Measurements from ENCODE around the gene CFAP69.
A peak's percentile ranks its signal among the peaks of the same experiment; 100 is the strongest.

Gene CFAP69

GRCh38 chr7:90266808-90267207 lies 21.8 kb downstream of the CFAP69 start:
- Histone ChIP-seq H3K4me3 (ENCODE audit: low read length) (no peak overlapping the region), H3K27me3 (ENCODE audit: insufficient read depth, low read length) (no peaks in the 10 kb centered on the region), H3K36me3 (ENCODE audit: insufficient read depth, low read length) (no peaks in the 10 kb centered on the region), H2AFZ (ENCODE audit: low read depth, low read length) (no peak overlapping the region), H3K4me1 (ENCODE audit: insufficient read depth, low read length) (no peaks in the 10 kb centered on the region), H3K9me3 (ENCODE audit: low read length) (no peaks in the 10 kb centered on the region)

DNA sequence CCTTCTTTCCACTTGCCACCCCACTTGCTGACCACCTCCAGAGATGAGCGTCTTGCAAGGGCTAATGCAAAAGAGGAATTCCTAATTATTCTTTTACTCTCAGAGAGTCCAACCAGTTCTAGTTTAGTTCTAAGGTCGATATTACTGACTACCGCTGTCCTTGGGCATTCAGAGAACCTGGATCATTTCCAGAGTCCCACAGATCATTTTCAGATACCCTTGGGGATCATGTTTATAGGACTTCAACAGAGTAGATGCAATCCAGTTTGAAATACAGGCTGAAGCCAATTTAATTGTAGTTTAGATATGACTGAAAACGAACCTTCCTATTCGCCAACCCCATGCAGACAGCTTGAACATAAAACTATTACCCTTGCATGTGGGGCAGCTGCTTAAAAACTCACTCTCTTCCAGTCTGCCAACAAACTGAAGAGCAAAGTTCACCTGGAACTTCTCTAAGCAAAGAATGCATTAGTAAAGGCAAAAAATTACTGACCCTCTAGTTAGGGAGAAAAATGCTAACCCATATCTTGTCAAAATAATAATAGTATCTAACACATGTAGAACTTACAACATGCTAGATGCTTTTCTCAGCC lies 22.4 kb downstream of the CFAP69 start:
- H3K4me1 ChIP-seq (ENCODE audit: insufficient read depth, low read length): no peaks in the 10 kb centered on the region
- no peaks in the 10 kb centered on the region for H3K27me3 ChIP-seq (ENCODE audit: insufficient read depth, low read length)
- H2AFZ ChIP-seq (ENCODE audit: low read depth, low read length): no peak overlapping the region
- H3K9me3 ChIP-seq (ENCODE audit: low read length): no peaks in the 10 kb centered on the region
- no peaks in the 10 kb centered on the region for H3K36me3 ChIP-seq (ENCODE audit: insufficient read depth, low read length)
- H3K4me3 ChIP-seq (ENCODE audit: low read length): no peak overlapping the region

- Histone ChIP-seq H3K4me3 (ENCODE audit: low read length) (no peak overlapping the region), H2AFZ (ENCODE audit: low read depth, low read length) (no peak overlapping the region), H3K27me3 (ENCODE audit: insufficient read depth, low read length) (no peaks in the 10 kb centered on the region), H3K36me3 (ENCODE audit: insufficient read depth, low read length) (no peaks in the 10 kb centered on the region), H3K9me3 (ENCODE audit: low read length) (no peaks in the 10 kb centered on the region), H3K4me1 (ENCODE audit: insufficient read depth, low read length) (no peaks in the 10 kb centered on the region)
These were observed 24.2 kb downstream of the CFAP69 start for GRCh38 chr7:90269163-90269562.

- Histone ChIP-seq H3K4me3 (ENCODE audit: low read length) (no peak overlapping the region), H3K4me1 (ENCODE audit: insufficient read depth, low read length) (no peaks in the 10 kb centered on the region), H2AFZ (ENCODE audit: low read depth, low read length) (no peak overlapping the region), H3K27me3 (ENCODE audit: insufficient read depth, low read length) (no peaks in the 10 kb centered on the region), H3K36me3 (ENCODE audit: insufficient read depth, low read length) (no peaks in the 10 kb centered on the region), H3K9me3 (ENCODE audit: low read length) (no peaks in the 10 kb centered on the region)
These were observed 25.6 kb downstream of the CFAP69 start for GRCh38 chr7:90270431-90271178.

- H3K4me3 ChIP-seq (ENCODE audit: low read length): no peak overlapping the region
- no peaks in the 10 kb centered on the region for H3K27me3 ChIP-seq (ENCODE audit: insufficient read depth, low read length)
- H3K9me3 ChIP-seq (ENCODE audit: low read length): no peaks in the 10 kb centered on the region
- H3K4me1 ChIP-seq (ENCODE audit: insufficient read depth, low read length): no peaks in the 10 kb centered on the region
- H2AFZ ChIP-seq (ENCODE audit: low read depth, low read length): no peak overlapping the region
- no peaks in the 10 kb centered on the region for H3K36me3 ChIP-seq (ENCODE audit: insufficient read depth, low read length)
These were observed 26.8 kb downstream of the CFAP69 start for GRCh38 chr7:90271753-90272152.

DNA sequence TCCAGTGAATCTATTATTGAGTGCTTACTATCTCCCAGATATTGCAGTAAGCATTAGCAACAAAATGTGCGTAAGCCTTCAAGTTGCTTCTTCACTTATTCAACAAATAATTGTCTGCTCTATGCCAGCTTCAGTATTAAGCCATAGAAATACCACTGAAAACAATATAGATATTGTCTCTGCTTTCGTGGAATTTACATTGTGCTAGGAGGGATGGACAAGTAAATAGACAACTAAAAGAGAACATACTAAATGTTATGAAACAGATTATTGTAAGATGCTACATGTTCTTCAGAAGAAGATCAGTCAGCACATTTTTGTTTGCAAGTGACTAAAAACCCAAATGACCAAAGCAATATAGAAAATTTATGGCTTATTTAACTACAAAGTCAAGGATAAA lies 27.3 kb downstream of the CFAP69 start:
- Histone ChIP-seq H3K4me1 (ENCODE audit: insufficient read depth, low read length) (no peaks in the 10 kb centered on the region), H3K27me3 (ENCODE audit: insufficient read depth, low read length) (no peaks in the 10 kb centered on the region), H3K36me3 (ENCODE audit: insufficient read depth, low read length) (no peaks in the 10 kb centered on the region)

GRCh38 chr7:90274161-90274560 lies 29.2 kb downstream of the CFAP69 start:
- no peaks in the 10 kb centered on the region for H3K36me3 ChIP-seq (ENCODE audit: insufficient read depth, low read length)
- no peaks in the 10 kb centered on the region for H3K9me3 ChIP-seq (ENCODE audit: low read length)
- no peak overlapping the region for H2AFZ ChIP-seq (ENCODE audit: low read depth, low read length)
- no peaks in the 10 kb centered on the region for H3K27me3 ChIP-seq (ENCODE audit: insufficient read depth, low read length)
- H3K4me3 ChIP-seq (ENCODE audit: low read length): no peak overlapping the region
- H3K4me1 ChIP-seq (ENCODE audit: insufficient read depth, low read length): no peaks in the 10 kb centered on the region

More for the DNA sequence above, 27.3 kb downstream of the CFAP69 start:
- Histone ChIP-seq H2AFZ (ENCODE audit: low read depth, low read length) (no peak overlapping the region), H3K4me3 (ENCODE audit: low read length) (no peak overlapping the region), H3K9me3 (ENCODE audit: low read length) (no peaks in the 10 kb centered on the region)

DNA sequence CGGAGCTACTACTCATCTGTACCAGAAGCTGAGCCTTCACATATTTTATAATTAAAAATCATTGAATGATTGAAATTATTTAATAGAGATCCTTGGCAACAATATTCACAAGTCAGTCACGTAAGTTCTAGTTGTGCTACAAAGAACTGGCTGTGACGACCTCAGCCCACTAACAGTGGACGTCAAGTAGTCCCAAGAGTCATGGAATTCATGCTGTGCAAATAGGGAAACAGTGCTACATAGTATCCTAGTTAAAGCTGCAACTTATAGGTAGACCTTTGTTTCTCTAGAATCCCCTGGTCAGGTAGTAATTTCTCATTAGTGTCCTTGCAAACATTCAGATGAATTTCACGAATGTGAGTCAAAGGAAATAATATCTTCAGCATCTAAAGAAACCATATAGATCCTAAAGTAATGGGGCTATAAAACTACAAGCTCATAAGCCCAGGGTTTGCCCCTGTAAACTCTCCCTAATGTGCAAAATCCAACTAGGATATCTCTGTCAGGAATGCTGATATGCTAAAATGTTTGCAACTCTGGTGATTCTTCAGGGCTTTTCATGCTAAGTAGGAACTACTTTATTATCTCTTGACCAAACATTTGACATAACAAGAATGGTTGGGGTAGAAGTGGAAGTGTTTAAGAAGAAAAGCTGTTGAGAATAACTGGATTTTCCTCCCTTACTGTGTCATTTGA lies 31.2 kb downstream of the CFAP69 start:
- Histone ChIP-seq H2AFZ (ENCODE audit: low read depth, low read length) (no peak overlapping the region), H3K4me1 (ENCODE audit: insufficient read depth, low read length) (no peaks in the 10 kb centered on the region), H3K4me3 (ENCODE audit: low read length) (no peak overlapping the region)

DNA sequence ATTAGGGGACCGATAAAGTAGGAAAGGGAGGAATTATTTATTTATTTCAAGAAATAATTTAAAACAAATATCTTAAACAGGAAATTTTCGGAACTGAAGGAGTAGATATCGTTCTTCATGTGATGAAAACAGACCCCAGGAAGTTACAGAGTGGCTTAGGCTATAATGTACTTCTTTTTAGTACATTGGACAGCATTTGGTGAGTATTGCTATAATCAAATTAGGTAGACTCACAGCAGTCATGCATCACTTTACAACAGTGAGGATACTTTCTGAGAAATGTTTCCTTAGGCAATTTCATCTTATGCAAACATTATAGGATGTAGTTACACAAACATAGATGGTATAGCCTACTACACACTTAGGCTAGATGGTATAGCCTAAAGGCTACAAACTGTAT lies 43.2 kb downstream of the CFAP69 start:
- Histone ChIP-seq H2AFZ (ENCODE audit: low read depth, low read length) (no peak overlapping the region), H3K9me3 (ENCODE audit: low read length) (no peaks in the 10 kb centered on the region)

More for the DNA sequence above, 31.2 kb downstream of the CFAP69 start:
- Histone ChIP-seq H3K9me3 (ENCODE audit: low read length) (no peaks in the 10 kb centered on the region), H3K36me3 (ENCODE audit: insufficient read depth, low read length) (no peaks in the 10 kb centered on the region), H3K27me3 (ENCODE audit: insufficient read depth, low read length) (no peaks in the 10 kb centered on the region)

GRCh38 chr7:90290244-90291113 lies 45.5 kb downstream of the CFAP69 start:
- no peak overlapping the region for H3K4me3 ChIP-seq (ENCODE audit: low read length)
- H2AFZ ChIP-seq (ENCODE audit: low read depth, low read length): no peak overlapping the region
- no peaks in the 10 kb centered on the region for H3K36me3 ChIP-seq (ENCODE audit: insufficient read depth, low read length)
- no peaks in the 10 kb centered on the region for H3K4me1 ChIP-seq (ENCODE audit: insufficient read depth, low read length)
- no peaks in the 10 kb centered on the region for H3K27me3 ChIP-seq (ENCODE audit: insufficient read depth, low read length)
- peaks cover 2% of the 10 kb centered on the region for H3K9me3 ChIP-seq (ENCODE audit: low read length)

More for the DNA sequence above, 43.2 kb downstream of the CFAP69 start:
- Histone ChIP-seq H3K36me3 (ENCODE audit: insufficient read depth, low read length) (no peaks in the 10 kb centered on the region), H3K27me3 (ENCODE audit: insufficient read depth, low read length) (no peaks in the 10 kb centered on the region), H3K4me3 (ENCODE audit: low read length) (no peak overlapping the region), H3K4me1 (ENCODE audit: insufficient read depth, low read length) (no peaks in the 10 kb centered on the region)

DNA sequence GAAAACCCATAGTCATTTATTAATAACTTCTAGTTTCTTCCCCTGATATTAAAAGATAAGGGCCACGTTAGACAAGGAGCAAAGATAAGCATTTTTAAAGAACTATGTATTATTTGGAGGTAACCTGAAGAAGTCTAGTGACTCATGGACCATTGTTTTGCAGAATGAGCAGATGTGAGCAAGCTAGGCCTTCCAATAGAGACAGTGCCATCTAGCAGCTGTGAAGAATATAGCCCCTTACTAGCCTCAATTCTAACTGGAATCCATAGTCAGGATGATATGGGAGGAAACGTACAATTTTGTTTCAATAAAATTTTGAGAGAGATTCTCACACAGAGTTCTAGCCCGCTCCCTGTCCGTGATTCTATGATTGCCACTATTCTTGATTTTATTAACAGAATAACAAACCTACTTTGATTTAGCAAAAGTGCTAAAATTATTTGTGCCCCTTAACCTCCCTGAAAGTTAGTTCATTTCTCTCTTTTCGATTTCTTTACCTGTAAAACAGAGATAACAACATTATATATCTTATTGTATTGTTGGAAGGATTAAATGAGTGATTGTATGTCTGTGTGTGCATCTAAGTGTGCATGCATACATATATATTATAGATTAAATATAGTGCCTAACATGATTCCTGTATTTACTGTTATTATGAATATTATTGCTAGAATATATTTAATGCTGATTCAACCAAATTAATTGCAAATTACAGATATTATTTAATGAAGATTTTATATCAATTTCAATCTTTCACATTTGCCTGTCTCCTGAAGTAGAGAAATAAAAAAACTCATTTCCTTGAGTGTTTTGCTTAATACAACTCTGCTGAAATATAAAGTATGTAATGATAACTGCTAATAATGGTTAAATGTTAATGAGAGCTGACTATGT lies 53.4 kb downstream of the CFAP69 start:
- Histone ChIP-seq H3K4me1 (ENCODE audit: insufficient read depth, low read length) (no peaks in the 10 kb centered on the region), H3K9me3 (ENCODE audit: low read length) (peaks cover 2% of the 10 kb centered on the region), H3K4me3 (ENCODE audit: low read length) (no peak overlapping the region), H2AFZ (ENCODE audit: low read depth, low read length) (peak overlapping the region; percentile 46), H3K27me3 (ENCODE audit: insufficient read depth, low read length) (no peaks in the 10 kb centered on the region), H3K36me3 (ENCODE audit: insufficient read depth, low read length) (no peaks in the 10 kb centered on the region)

DNA sequence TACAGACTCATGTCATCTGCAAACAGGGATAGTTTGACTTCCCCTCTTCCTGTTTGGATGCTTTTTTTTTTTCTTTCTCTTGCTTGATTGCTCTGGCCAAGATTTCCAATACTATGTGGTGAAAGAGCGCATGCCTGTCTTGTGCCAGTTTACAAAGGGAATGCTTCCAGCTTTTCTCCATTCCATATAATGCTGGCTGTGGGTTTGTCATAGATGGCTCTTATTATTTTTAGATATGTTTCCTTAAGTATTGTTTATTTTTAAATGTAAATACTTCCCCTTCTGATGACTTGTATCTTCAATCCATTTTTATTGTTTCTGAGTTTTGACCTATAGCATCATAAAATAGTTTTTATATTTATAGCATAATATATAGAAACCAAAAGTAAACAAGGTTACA lies 58.3 kb downstream of the CFAP69 start:
- H3K27me3 ChIP-seq (ENCODE audit: insufficient read depth, low read length): no peaks in the 10 kb centered on the region
- no peaks in the 10 kb centered on the region for H3K36me3 ChIP-seq (ENCODE audit: insufficient read depth, low read length)
- H3K4me1 ChIP-seq (ENCODE audit: insufficient read depth, low read length): no peaks in the 10 kb centered on the region
- no peaks in the 10 kb centered on the region for H3K9me3 ChIP-seq (ENCODE audit: low read length)
- no peak overlapping the region for H2AFZ ChIP-seq (ENCODE audit: low read depth, low read length)
- no peak overlapping the region for H3K4me3 ChIP-seq (ENCODE audit: low read length)
